ENCODE results near the gene ITPRID1.

Gene ITPRID1

DNA sequence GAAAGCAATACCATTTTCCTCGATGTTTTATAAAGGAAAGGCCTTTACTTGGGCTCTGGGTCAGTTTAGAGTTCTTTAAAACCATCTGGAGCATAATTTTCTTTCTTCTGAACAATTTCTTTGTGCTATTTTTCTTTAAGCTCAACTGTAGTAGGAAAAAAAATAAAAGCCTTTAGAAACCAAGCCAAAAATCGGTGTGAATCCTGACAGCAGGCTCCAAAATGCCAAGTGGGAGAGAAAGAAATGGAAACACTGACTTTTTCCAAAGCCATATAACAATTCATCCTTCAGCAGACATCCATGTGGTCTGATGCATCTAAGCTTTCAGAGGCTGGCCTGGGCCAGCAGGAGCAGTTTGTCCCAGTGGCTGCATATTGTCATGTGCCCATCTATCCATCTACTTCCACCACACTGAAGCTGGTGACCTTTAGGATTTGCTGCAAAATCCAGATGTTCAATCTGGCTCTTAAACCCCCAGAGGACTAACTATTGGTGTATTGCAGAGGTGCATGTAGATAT, 23.0 kb upstream of the ITPRID1 start:
- no peak overlapping the region for H3K9ac ChIP-seq

DNA sequence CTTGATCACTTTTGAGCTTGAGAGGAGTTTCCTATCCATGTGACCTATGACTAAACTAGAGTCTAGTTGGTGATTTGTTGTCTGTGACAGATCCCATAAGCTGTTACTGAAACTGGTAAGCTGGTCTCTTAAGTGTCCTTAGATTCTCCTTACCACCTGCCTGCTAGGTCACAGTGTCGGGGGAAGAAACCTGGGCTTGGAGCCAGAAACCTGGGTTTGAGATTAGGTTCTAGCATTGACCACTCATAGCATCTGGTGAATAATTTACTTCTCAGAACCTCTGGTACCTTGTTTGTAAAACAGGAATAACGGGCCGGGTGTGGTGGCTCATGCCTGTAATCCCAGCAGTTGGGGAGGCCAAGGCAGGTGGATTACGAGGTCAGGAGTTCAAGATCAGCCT, 21.8 kb upstream of the ITPRID1 start:
- no peaks in the 10 kb centered on the region for H3K36me3 ChIP-seq (ENCODE audit: insufficient read depth)
- H3K4me1 ChIP-seq (ENCODE audit: low read depth, poor library complexity, severe bottlenecking) = no peaks in the 10 kb centered on the region
- H3K9ac ChIP-seq = no peak overlapping the region
- H3K27me3 ChIP-seq (ENCODE audit: insufficient read depth, low read depth) = no peaks in the 10 kb centered on the region
- no peak overlapping the region for H3K4me3 ChIP-seq (IDR thresholded peaks at IDR 0.05; ENCODE audit: insufficient read depth, low read depth, low read length)
- H4K20me1 ChIP-seq (ENCODE audit: insufficient read depth) = no peaks in the 10 kb centered on the region
- no peak overlapping the region for H3K27ac ChIP-seq
- TF ChIP-seq, protein P1, sequence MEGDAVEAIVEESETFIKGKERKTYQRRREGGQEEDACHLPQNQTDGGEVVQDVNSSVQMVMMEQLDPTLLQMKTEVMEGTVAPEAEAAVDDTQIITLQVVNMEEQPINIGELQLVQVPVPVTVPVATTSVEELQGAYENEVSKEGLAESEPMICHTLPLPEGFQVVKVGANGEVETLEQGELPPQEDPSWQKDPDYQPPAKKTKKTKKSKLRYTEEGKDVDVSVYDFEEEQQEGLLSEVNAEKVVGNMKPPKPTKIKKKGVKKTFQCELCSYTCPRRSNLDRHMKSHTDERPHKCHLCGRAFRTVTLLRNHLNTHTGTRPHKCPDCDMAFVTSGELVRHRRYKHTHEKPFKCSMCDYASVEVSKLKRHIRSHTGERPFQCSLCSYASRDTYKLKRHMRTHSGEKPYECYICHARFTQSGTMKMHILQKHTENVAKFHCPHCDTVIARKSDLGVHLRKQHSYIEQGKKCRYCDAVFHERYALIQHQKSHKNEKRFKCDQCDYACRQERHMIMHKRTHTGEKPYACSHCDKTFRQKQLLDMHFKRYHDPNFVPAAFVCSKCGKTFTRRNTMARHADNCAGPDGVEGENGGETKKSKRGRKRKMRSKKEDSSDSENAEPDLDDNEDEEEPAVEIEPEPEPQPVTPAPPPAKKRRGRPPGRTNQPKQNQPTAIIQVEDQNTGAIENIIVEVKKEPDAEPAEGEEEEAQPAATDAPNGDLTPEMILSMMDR (conservative IDR thresholded peaks at IDR 0.05; ENCODE audit: low read depth, low read length) = no peak
- no peak overlapping the region for H2AFZ ChIP-seq (ENCODE audit: low read depth)
- no peak overlapping the region for H3K4me2 ChIP-seq
- H3K79me2 ChIP-seq (ENCODE audit: insufficient read depth, low read depth) = no peaks in the 10 kb centered on the region

More for the DNA sequence above, 23.0 kb upstream of the ITPRID1 start:
- Histone ChIP-seq H4K20me1 (ENCODE audit: insufficient read depth) (no peaks in the 10 kb centered on the region), H2AFZ (ENCODE audit: low read depth) (no peak overlapping the region), H3K27me3 (ENCODE audit: insufficient read depth, low read depth) (no peaks in the 10 kb centered on the region), H3K4me3 (IDR thresholded peaks at IDR 0.05; ENCODE audit: insufficient read depth, low read depth, low read length) (no peak overlapping the region), H3K4me2 (no peak overlapping the region), H3K27ac (no peak overlapping the region), H3K79me2 (ENCODE audit: insufficient read depth, low read depth) (no peaks in the 10 kb centered on the region), H3K36me3 (ENCODE audit: insufficient read depth) (no peaks in the 10 kb centered on the region), H3K4me1 (ENCODE audit: low read depth, poor library complexity, severe bottlenecking) (no peaks in the 10 kb centered on the region)
- TF ChIP-seq, protein P1 (conservative IDR thresholded peaks at IDR 0.05; ENCODE audit: low read depth, low read length) = no peak

DNA sequence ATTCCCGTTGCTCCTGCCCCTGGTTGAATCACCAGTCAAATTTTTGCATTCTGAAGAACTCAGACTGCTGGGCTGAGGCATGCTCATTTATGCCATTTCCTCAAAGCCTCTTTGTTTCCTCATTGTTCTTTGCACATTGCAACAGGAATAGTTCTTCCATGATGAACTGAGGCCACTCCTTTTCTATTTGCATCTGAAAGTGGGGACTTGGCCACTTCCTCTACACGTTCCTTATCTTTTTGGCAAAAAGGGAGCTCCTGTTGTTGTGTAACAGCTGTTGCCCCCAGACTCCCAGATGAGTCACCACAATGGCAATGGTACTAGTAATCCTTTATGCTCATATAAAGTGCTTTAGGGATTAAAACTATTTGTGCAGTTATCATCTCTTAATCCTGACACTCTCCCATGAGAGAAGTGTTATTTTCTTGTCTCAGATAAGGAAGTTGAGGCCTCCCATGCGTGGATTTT, 20.1 kb upstream of the ITPRID1 start:
- H2AFZ ChIP-seq (ENCODE audit: low read depth) = no peak overlapping the region
- no peaks in the 10 kb centered on the region for H3K79me2 ChIP-seq (ENCODE audit: insufficient read depth, low read depth)
- no peak overlapping the region for H3K27ac ChIP-seq
- H3K4me3 ChIP-seq (IDR thresholded peaks at IDR 0.05; ENCODE audit: insufficient read depth, low read depth, low read length) = no peak overlapping the region
- no peaks in the 10 kb centered on the region for H3K4me1 ChIP-seq (ENCODE audit: low read depth, poor library complexity, severe bottlenecking)
- H3K4me2 ChIP-seq = no peak overlapping the region
- TF ChIP-seq, protein P1 (conservative IDR thresholded peaks at IDR 0.05; ENCODE audit: low read depth, low read length) = no peak
- no peaks in the 10 kb centered on the region for H3K36me3 ChIP-seq (ENCODE audit: insufficient read depth)
- no peak overlapping the region for H3K9ac ChIP-seq
- H4K20me1 ChIP-seq (ENCODE audit: insufficient read depth) = no peaks in the 10 kb centered on the region
- no peaks in the 10 kb centered on the region for H3K27me3 ChIP-seq (ENCODE audit: insufficient read depth, low read depth)

DNA sequence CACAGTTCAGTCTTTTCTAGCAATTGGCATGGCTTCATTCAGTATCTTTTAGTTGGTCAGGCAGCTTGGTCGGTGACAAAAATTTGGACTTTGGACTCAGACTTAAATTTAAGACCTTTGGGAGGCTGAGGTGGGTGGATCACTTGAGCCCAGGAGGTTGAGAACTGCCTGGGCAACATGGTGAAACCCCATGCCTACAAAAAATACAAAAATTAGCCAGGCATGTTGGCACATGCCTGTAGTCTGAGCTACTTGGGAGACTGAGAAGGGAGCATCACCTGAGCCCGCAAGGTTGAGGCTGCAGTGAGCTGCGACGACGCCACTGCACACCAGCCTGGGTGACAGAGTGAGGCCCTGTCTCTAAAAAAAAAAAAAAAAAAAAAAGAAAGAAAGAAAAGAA, 19.5 kb upstream of the ITPRID1 start:
- Histone ChIP-seq H3K4me1 (ENCODE audit: low read depth, poor library complexity, severe bottlenecking) (no peaks in the 10 kb centered on the region), H3K27ac (no peak overlapping the region), H4K20me1 (ENCODE audit: insufficient read depth) (no peaks in the 10 kb centered on the region), H3K4me2 (no peak overlapping the region), H3K9ac (no peak overlapping the region), H3K27me3 (ENCODE audit: insufficient read depth, low read depth) (no peaks in the 10 kb centered on the region), H2AFZ (ENCODE audit: low read depth) (no peak overlapping the region), H3K36me3 (ENCODE audit: insufficient read depth) (no peaks in the 10 kb centered on the region), H3K79me2 (ENCODE audit: insufficient read depth, low read depth) (no peaks in the 10 kb centered on the region), H3K4me3 (IDR thresholded peaks at IDR 0.05; ENCODE audit: insufficient read depth, low read depth, low read length) (no peak overlapping the region)
- TF ChIP-seq, protein P1 (conservative IDR thresholded peaks at IDR 0.05; ENCODE audit: low read depth, low read length) = no peak

Data from KMS-11 (cell line).